Upper lobe of left lung (tissue), 4 donors: ENCODE results near the gene CBX3.

Source experiments
- POLR2A ChIP-seq, 4 donors: fragments of 450-650 bp; IDR thresholded peaks; one replicate each; pipeline ENCODE4 v1.5.1; 2016 to 2017; ENCODE audit warnings: antibody characterized with exemption in 4 of 4, mild to moderate bottlenecking in 2 of 4
- TF ChIP-seq, protein P1 (sequence below), 6 experiments: fragments of 450-650 bp in 4 of 6; fragments of 200-600 bp in 2 of 6; sonication (generic) in 2 of 6; IDR thresholded peaks; one replicate each; pipeline ENCODE4 v1.5.1; 2016 to 2019; ENCODE audit warnings: antibody characterized with exemption in 6 of 6

GRCh38 chr7:26171601-26172000 is 29.9 kb upstream of the CBX3 start:
- TF ChIP-seq, protein P1, sequence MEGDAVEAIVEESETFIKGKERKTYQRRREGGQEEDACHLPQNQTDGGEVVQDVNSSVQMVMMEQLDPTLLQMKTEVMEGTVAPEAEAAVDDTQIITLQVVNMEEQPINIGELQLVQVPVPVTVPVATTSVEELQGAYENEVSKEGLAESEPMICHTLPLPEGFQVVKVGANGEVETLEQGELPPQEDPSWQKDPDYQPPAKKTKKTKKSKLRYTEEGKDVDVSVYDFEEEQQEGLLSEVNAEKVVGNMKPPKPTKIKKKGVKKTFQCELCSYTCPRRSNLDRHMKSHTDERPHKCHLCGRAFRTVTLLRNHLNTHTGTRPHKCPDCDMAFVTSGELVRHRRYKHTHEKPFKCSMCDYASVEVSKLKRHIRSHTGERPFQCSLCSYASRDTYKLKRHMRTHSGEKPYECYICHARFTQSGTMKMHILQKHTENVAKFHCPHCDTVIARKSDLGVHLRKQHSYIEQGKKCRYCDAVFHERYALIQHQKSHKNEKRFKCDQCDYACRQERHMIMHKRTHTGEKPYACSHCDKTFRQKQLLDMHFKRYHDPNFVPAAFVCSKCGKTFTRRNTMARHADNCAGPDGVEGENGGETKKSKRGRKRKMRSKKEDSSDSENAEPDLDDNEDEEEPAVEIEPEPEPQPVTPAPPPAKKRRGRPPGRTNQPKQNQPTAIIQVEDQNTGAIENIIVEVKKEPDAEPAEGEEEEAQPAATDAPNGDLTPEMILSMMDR (IDR thresholded peaks at IDR 0.05), result no peak
- TF ChIP-seq POLR2A (IDR thresholded peaks at IDR 0.05), result no peak
